HUDEP-2 (cell line): Measurements from ENCODE around the gene UBR4.

Experiments
- DNase-seq, 76 experiments: peaks; one replicate each; lab custom pipeline; 2025; ENCODE audit not compliant: unreplicated experiment in 76 of 76; lab: John Stamatoyannopoulos, UW

The UBR4 gene

GRCh38 chr1:19076841-19077616 lies 133.0 kb downstream of the UBR4 start:
- DNase-seq: no peak

GRCh38 chr1:19074902-19075721 lies 135.0 kb downstream of the UBR4 start:
- DNase-seq: no peak

- no peak for DNase-seq
Observed at GRCh38 chr1:19074361-19074901, 135.6 kb downstream of the UBR4 start.

GRCh38 chr1:19073311-19074186 lies 136.5 kb downstream of the UBR4 start:
- DNase-seq: no peak

- DNase-seq: no peak
Observed at GRCh38 chr1:19072285-19072981, 137.6 kb downstream of the UBR4 start.

- DNase-seq: no peak
Observed at GRCh38 chr1:19071674-19072281, 138.3 kb downstream of the UBR4 start.

- DNase-seq: no peak
Observed at GRCh38 chr1:19070891-19071621, 139.0 kb downstream of the UBR4 start.

GRCh38 chr1:19070197-19070651 lies 139.8 kb downstream of the UBR4 start:
- no peak for DNase-seq

GRCh38 chr1:19068639-19069276 lies 141.3 kb downstream of the UBR4 start:
- peak in 71 of 76 experiments; percentile 12 to 86 (median 60) for DNase-seq

- DNase-seq: no peak
Observed at GRCh38 chr1:19067912-19068638, 142.0 kb downstream of the UBR4 start.

- DNase-seq: no peak
Observed at GRCh38 chr1:19067182-19067911, 142.7 kb downstream of the UBR4 start.

GRCh38 chr1:19066874-19067181 lies 143.2 kb downstream of the UBR4 start:
- no peak for DNase-seq

- no peak for DNase-seq
Observed at GRCh38 chr1:19066248-19066873, 143.7 kb downstream of the UBR4 start.

GRCh38 chr1:19065526-19066247 lies 144.4 kb downstream of the UBR4 start:
- no peak for DNase-seq

GRCh38 chr1:19064906-19065450 lies 145.1 kb downstream of the UBR4 start:
- DNase-seq: no peak

GRCh38 chr1:19063122-19063521 lies 146.9 kb downstream of the UBR4 start:
- no peak for DNase-seq
